Measurements from ENCODE around the gene CEP78. TPM values are rescaled to one million over a fixed set of nuclear protein-coding genes. Genes with fewer than 3 reads are reported as not detected.

Gene CEP78, protein sequence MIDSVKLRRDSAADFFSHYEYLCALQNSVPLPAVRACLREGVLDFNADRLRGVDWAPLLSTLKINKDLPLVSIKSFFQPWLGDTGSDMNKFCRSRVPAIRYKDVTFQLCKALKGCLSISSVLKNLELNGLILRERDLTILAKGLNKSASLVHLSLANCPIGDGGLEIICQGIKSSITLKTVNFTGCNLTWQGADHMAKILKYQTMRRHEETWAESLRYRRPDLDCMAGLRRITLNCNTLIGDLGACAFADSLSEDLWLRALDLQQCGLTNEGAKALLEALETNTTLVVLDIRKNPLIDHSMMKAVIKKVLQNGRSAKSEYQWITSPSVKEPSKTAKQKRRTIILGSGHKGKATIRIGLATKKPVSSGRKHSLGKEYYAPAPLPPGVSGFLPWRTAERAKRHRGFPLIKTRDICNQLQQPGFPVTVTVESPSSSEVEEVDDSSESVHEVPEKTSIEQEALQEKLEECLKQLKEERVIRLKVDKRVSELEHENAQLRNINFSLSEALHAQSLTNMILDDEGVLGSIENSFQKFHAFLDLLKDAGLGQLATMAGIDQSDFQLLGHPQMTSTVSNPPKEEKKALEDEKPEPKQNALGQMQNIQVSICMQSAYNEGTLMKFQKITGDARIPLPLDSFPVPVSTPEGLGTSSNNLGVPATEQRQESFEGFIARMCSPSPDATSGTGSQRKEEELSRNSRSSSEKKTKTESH
- total RNA-seq, result 59.5 and 61.9 TPM in 2 replicates
- long read RNA-seq, full-length matches to known transcripts, result 50 of 94 reads
- long read RNA-seq, partial matches to known transcripts, result 25 of 94 reads
- long read RNA-seq, other reads (novel, unspliced or antisense), result 19 of 94 reads

- H3K4me3 Mint-ChIP-seq (ENCODE audit: low read depth), result peak within 1 kb of the TSS; percentile 91
- peak within 1 kb of the TSS; percentile 96 for H3K27ac Mint-ChIP-seq
- peaks cover 7% of the 10 kb centered on the region for H3K36me3 Mint-ChIP-seq (ENCODE audit: insufficient read depth)
These were observed at the start of gene CEP78 for GRCh38 chr9:78235762-78236550. TSS of gene CEP78 (plus strand) at chr9:78236075. CDS start at chr9:78236351, 276 bp downstream.

DNA sequence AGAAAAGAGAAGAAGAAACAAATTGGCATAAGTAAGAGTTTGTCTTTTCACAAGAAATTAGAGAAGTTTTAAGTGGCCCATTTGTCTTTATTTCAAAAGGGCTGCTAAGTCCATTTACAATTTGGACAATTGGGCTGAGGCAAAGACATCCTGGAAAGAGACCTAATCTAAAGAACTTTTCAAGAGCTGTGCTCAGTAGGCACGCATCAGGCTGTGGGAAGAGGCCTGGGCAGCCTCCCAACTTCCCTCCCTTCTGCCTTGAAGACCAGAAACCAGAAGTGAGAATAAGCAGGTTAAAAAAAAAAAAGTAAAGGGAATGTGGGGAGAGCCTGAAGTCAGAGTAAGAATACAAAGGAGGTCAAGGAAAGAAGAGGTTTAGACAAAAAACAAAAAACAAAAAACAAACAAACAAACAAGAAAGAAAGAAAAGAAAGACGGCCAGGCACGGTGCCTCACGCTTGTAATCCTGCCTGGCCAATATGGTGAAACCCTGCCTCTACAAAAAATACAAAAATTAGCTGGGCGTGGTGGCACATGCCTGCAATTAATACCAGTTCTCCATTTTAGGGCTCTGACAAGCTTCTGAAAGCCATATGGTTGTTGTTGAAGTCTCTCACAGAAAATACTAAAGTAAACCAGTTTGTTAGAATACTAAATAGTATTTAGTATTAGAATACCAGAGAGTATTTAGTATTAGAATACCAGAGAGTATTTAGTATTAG lies 48.0 kb upstream of the CEP78 start:
- Mint-ChIP-seq H3K4me1 (ENCODE audit: low read depth) (peaks cover 8% of the 10 kb centered on the region), H3K36me3 (ENCODE audit: insufficient read depth) (no peaks in the 10 kb centered on the region), H3K27me3 (no peaks in the 10 kb centered on the region), H3K4me3 (ENCODE audit: low read depth) (no peak overlapping the region), H3K9me3 (ENCODE audit: low read depth) (no peaks in the 10 kb centered on the region), H3K27ac (no peak overlapping the region)
- TF ChIP-seq, protein P1, sequence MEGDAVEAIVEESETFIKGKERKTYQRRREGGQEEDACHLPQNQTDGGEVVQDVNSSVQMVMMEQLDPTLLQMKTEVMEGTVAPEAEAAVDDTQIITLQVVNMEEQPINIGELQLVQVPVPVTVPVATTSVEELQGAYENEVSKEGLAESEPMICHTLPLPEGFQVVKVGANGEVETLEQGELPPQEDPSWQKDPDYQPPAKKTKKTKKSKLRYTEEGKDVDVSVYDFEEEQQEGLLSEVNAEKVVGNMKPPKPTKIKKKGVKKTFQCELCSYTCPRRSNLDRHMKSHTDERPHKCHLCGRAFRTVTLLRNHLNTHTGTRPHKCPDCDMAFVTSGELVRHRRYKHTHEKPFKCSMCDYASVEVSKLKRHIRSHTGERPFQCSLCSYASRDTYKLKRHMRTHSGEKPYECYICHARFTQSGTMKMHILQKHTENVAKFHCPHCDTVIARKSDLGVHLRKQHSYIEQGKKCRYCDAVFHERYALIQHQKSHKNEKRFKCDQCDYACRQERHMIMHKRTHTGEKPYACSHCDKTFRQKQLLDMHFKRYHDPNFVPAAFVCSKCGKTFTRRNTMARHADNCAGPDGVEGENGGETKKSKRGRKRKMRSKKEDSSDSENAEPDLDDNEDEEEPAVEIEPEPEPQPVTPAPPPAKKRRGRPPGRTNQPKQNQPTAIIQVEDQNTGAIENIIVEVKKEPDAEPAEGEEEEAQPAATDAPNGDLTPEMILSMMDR (IDR thresholded peaks at IDR 0.05; ENCODE audit: unreplicated experiment), result no peak
- DNase-seq (ENCODE audit: low spot score, unreplicated experiment), result no peak

More at GRCh38 chr9:78235762-78236550, at the start of gene CEP78:
- peak; percentile 86 for DNase-seq (ENCODE audit: low spot score, unreplicated experiment)
- peaks cover 17% of the 10 kb centered on the region for H3K4me1 Mint-ChIP-seq (ENCODE audit: low read depth)
- H3K27me3 Mint-ChIP-seq, result no peaks in the 10 kb centered on the region
- TF ChIP-seq, protein P1 (IDR thresholded peaks at IDR 0.05; ENCODE audit: unreplicated experiment), result peak; percentile 6
- no peaks in the 10 kb centered on the region for H3K9me3 Mint-ChIP-seq (ENCODE audit: low read depth)

- H3K9me3 Mint-ChIP-seq (ENCODE audit: low read depth), result no peaks in the 10 kb centered on the region
- DNase-seq (ENCODE audit: low spot score, unreplicated experiment), result no peak
- H3K36me3 Mint-ChIP-seq (ENCODE audit: insufficient read depth), result no peaks in the 10 kb centered on the region
- no peak overlapping the region for H3K27ac Mint-ChIP-seq
- TF ChIP-seq, protein P1 (IDR thresholded peaks at IDR 0.05; ENCODE audit: unreplicated experiment), result no peak
- H3K4me3 Mint-ChIP-seq (ENCODE audit: low read depth), result no peak overlapping the region
- H3K4me1 Mint-ChIP-seq (ENCODE audit: low read depth), result peaks cover 12% of the 10 kb centered on the region
- H3K27me3 Mint-ChIP-seq, result no peaks in the 10 kb centered on the region
These were observed 47.3 kb upstream of the CEP78 start for GRCh38 chr9:78188594-78188993.

- Mint-ChIP-seq H3K4me1 (ENCODE audit: low read depth) (peaks cover 12% of the 10 kb centered on the region), H3K9me3 (ENCODE audit: low read depth) (no peaks in the 10 kb centered on the region), H3K36me3 (ENCODE audit: insufficient read depth) (no peaks in the 10 kb centered on the region), H3K27ac (no peak overlapping the region), H3K4me3 (ENCODE audit: low read depth) (no peak overlapping the region), H3K27me3 (no peaks in the 10 kb centered on the region)
- DNase-seq (ENCODE audit: low spot score, unreplicated experiment), result no peak
- TF ChIP-seq, protein P1 (IDR thresholded peaks at IDR 0.05; ENCODE audit: unreplicated experiment), result no peak
These were observed 46.9 kb upstream of the CEP78 start for GRCh38 chr9:78189001-78189400.
